ENCODE results near the gene MAMDC2.

MAMDC2 gene

DNA sequence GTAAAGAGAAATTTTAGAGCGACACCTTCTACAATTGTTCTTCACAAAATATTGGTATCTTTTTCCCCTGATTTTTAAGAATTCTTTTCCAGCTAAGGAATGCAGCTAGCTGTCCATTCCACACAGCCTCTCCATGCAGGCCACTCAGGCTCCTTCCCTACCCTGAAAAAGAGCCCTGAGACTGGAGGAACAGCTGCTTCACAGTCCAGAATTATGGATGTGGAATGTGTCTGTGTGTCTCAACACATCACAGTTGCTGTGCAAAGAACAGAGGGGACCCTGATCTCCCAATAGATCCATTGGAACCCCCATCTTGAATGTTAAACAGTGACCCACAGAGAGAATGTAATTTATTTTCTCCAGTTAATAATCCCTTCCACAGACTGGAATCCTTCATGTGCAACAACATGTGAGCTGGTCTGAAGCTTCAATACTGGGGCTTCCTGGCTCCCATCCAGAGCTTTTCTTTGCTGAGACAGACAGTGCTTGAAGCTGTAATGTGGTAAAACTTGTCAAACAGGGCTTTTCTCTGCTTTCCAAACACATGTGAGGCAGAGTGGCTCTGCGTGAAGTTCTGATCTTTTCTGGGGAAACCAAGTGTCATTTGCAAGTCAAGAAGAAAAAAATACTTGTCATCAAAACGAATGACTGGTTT is 161.8 kb downstream of the MAMDC2 start:
- no peak for TF ChIP-seq CTCF (conservative IDR thresholded peaks at IDR 0.05; ENCODE audit: low read length)
- no peak for DNase-seq (ENCODE audit: low read depth)
- no peak overlapping the region for H3K4me3 ChIP-seq (ENCODE audit: low read length)

DNA sequence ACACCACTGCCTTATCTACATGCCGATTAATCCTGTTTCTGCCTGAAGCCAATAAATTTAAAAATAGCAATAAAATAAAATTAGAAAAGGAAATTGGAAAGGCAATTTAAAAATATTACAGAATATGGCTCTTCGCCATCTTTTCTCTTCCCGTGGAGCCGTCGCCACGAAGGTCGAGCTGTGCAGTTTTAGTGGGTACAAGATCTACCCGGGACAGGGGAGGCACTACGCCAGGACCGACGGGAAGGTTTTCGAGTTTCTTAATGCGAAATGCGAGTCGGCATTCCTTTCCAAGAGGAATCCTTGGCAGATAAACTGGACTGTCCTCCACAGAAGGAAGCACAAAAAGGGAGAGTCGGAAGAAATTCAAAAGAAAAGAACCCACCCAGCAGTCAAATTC is 173.4 kb downstream of the MAMDC2 start:
- no peak overlapping the region for H3K4me3 ChIP-seq (ENCODE audit: low read length)
- DNase-seq (ENCODE audit: low read depth): no peak
- TF ChIP-seq CTCF (conservative IDR thresholded peaks at IDR 0.05; ENCODE audit: low read length): no peak

DNA sequence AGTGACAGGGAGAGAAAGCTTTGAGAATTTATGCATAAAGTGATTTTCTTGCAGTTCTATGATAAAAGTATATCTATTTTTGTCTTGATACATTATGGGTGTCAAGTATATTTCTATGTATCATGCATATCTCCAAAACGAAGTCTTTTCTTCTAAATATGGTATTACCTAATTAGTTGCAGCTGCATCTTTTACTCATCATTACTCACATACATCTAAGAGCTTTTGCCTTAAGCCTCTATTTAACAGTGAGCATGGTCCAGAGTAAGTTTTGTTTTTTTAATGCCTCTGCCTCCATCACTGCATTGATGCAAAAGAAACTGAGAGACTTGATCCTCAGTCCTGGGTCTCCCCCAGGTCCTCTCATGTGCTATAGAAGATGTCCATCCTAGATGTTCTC is 175.1 kb downstream of the MAMDC2 start:
- DNase-seq (ENCODE audit: low read depth): peak; percentile 67
- no peak for TF ChIP-seq CTCF (conservative IDR thresholded peaks at IDR 0.05; ENCODE audit: low read length)

DNA sequence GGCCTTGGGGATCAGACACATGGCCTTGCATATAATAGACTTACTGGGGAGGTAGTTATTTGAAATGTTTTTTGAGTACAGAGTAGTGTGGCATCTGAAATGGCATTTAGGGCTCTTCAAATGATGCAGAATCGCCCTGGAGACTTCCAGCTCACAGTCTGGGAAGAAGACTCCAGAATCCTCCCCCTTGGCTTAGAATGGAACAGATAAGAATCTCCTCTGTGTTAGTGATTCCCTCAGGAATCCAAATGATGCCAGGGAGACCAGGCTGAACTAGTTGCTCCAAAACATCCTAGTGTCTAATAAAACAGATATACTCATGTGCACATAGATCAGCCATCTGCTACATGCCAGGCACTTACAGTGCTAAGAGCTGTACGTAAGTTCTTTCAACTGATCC is 176.6 kb downstream of the MAMDC2 start:
- DNase-seq (ENCODE audit: low read depth): peak; percentile 18
- no peak overlapping the region for H3K4me3 ChIP-seq (ENCODE audit: low read length)
- no peak for TF ChIP-seq CTCF (conservative IDR thresholded peaks at IDR 0.05; ENCODE audit: low read length)

More for the DNA sequence above, 175.1 kb downstream of the MAMDC2 start:
- no peak overlapping the region for H3K4me3 ChIP-seq (ENCODE audit: low read length)

DNA sequence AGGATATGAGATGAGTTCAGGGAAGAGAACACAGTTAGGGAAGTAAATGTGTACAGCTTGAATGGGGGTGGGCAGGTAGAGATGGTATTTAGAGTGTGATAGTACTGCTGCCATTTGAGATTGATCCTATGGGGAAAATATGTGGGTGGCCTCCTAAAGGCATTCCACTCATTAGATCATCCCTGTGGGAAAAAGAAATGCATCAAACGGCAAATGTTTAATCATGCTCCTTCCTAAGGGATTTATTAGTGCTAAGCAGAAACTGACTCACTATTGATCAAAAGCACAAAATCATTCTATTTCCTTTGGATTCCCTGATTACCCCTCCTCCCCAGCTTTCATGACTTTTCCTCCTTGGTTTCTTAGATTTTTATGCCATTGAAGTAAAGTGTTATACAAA is 178.7 kb downstream of the MAMDC2 start:
- peak; percentile 12 for DNase-seq (ENCODE audit: low read depth)
- H3K4me3 ChIP-seq (ENCODE audit: low read length): no peak overlapping the region
- TF ChIP-seq CTCF (conservative IDR thresholded peaks at IDR 0.05; ENCODE audit: low read length): no peak

DNA sequence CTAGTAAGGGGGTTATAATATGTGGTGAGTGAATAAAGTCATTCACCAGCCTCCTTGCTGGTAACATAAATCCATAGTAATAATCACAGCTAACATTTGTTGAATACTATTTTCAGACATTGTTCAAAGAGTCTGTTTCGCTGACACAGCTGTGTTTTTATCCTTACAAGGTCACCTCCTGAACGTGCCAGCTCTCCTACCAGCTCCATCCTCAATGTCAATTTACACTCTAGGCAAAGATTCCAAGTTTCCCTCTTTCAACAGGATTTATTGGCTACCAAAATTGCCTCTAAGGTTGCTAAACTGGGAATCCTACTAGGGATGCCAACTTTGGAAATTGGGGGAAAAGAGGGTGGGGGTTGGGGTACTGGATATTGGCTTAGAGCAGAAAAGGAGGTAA is 184.5 kb downstream of the MAMDC2 start:
- no peak for DNase-seq (ENCODE audit: low read depth)
- no peak for TF ChIP-seq CTCF (conservative IDR thresholded peaks at IDR 0.05; ENCODE audit: low read length)
- no peak overlapping the region for H3K4me3 ChIP-seq (ENCODE audit: low read length)

- H3K4me3 ChIP-seq (ENCODE audit: low read length): no peak overlapping the region
- DNase-seq (ENCODE audit: low read depth): no peak
- TF ChIP-seq CTCF (conservative IDR thresholded peaks at IDR 0.05; ENCODE audit: low read length): no peak
Observed at GRCh38 chr9:70228611-70229010, 185.0 kb downstream of the MAMDC2 start.

All from AG10803 (cell line).